A673 (cell line): Measurements from ENCODE around the gene BCAS4. TPM values are rescaled to one million over a fixed set of nuclear protein-coding genes. Genes with fewer than 3 reads are reported as not detected.

Experiments used
- BruUV-seq: library from RNA; stranded (reverse); fragments of 400-500 nt; replicated peaks from 2 replicates; lab custom pipeline; 2021; lab: Mats Ljungman, UMichigan
- CTCF ChIA-PET: fragments of 300-600 bp; sonication (Branson Sonifier 250); formaldehyde crosslinking; loops from one replicate; lab custom pipeline; 2022; ENCODE audit warnings: antibody characterized with exemption; lab: Charles Lee
- POLR2A ChIA-PET: fragments of 300-600 bp; sonication (Branson Sonifier 250); formaldehyde crosslinking; loops from one replicate; lab custom pipeline; 2022; ENCODE audit warnings: antibody characterized with exemption; ENCODE audit not compliant: low non-redundant PET; lab: Charles Lee
- DNase-seq: peaks from one replicate; pipeline ENCODE4 v3.0.0-alpha.2; 2015; ENCODE audit warnings: low spot score
- H3K27ac ChIP-seq: fragments of 200-600 bp; sonication (generic); 2 replicates; pipeline ENCODE4 v1.5.1; 2016; ENCODE audit warnings: mixed run types, low read depth, mild to moderate bottlenecking, mixed read lengths, antibody characterized with exemption, low read length; ENCODE audit not compliant: poor library complexity, severe bottlenecking
- H3K27me3 ChIP-seq: fragments of 200-600 bp; sonication (generic); replicated peaks from 2 replicates; pipeline ENCODE4 v1.6.1; 2017; ENCODE audit warnings: mixed run types, low read depth, mild to moderate bottlenecking, mixed read lengths, antibody characterized with exemption, low read length; ENCODE audit not compliant: insufficient read depth, poor library complexity
- H3K36me3 ChIP-seq: fragments of 200-600 bp; sonication (generic); 2 replicates; pipeline ENCODE4 v1.6.1; 2016; ENCODE audit warnings: mixed run types, mild to moderate bottlenecking, mixed read lengths, antibody characterized with exemption, low read length; ENCODE audit not compliant: insufficient read depth, poor library complexity, severe bottlenecking
- H3K4me1 ChIP-seq: fragments of 200-600 bp; sonication (generic); 2 replicates; pipeline ENCODE4 v1.6.1; 2017; ENCODE audit warnings: mixed run types, mild to moderate bottlenecking, mixed read lengths, antibody characterized with exemption, low read length; ENCODE audit not compliant: insufficient read depth, poor library complexity, severe bottlenecking
- H3K4me3 ChIP-seq: fragments of 200-600 bp; sonication (generic); 2 replicates; pipeline ENCODE4 v1.5.1; 2016; ENCODE audit warnings: low read depth, mixed run types, mild to moderate bottlenecking, mixed read lengths, low read length; ENCODE audit not compliant: poor library complexity, severe bottlenecking
- H3K9me3 ChIP-seq: fragments of 200-600 bp; sonication (generic); 2 replicates; pipeline ENCODE4 v1.6.1; 2016; ENCODE audit warnings: mixed run types, low read depth, mild to moderate bottlenecking, mixed read lengths, antibody characterized with exemption, low read length; ENCODE audit not compliant: poor library complexity, severe bottlenecking
- CTCF ChIP-seq: fragments of 300-800, 200-600 bp; sonication (generic); conservative IDR thresholded peaks from 2 replicates; pipeline ENCODE4 v1.5.1; 2017; ENCODE audit warnings: low read depth, mild to moderate bottlenecking, antibody characterized with exemption, low read length, moderate library complexity, mixed read lengths
- EZH2 ChIP-seq: fragments of 200-600 bp; sonication (generic); IDR thresholded peaks from 2 replicates; pipeline ENCODE4 v1.6.1; 2017; ENCODE audit warnings: borderline replicate concordance, low read depth, mild to moderate bottlenecking, mixed read lengths, antibody characterized with exemption, low read length; ENCODE audit not compliant: poor library complexity, severe bottlenecking
- intact Hi-C: fragments of 100-400 bp; cut with micrococcal nuclease; formaldehyde crosslinking; loops from one replicate; pipeline ENCODE4 v1.10.0; 2022; ENCODE audit not compliant: unreplicated experiment
- total RNA-seq: library from RNA; stranded (reverse); gene quantifications from 2 replicates; pipeline ENCODE4 v1.2.3, GENCODE V29; 2021

Gene BCAS4
- total RNA-seq, 1 experiment from 2014 or later: 28.4 TPM

- ChIA-PET CTCF (no interaction called here), POLR2A (no interaction called here)
- DNase-seq: no peak
- Histone ChIP-seq H3K9me3 (no peaks in the 10 kb centered on the region), H3K4me3 (no peak overlapping the region), H3K36me3 (peaks cover 31% of the 10 kb centered on the region), H3K4me1 (no peaks in the 10 kb centered on the region), H3K27ac (no peak overlapping the region), H3K27me3 (no peaks in the 10 kb centered on the region)
- intact Hi-C loops: no loop called here
- TF ChIP-seq EZH2 (no peak), CTCF (no peak)
- no TSS peak for BruUV-seq
Observed at GRCh38 chr20:50886184-50886790, 91.4 kb downstream of the BCAS4 start.

GRCh38 chr20:50887576-50887975, 92.7 kb downstream of the BCAS4 start:
- Histone ChIP-seq H3K9me3 (no peaks in the 10 kb centered on the region), H3K27ac (no peak overlapping the region), H3K36me3 (peaks cover 44% of the 10 kb centered on the region), H3K27me3 (no peaks in the 10 kb centered on the region), H3K4me3 (no peak overlapping the region), H3K4me1 (no peaks in the 10 kb centered on the region)
- ChIA-PET POLR2A (no interaction called here), CTCF (no interaction called here)
- BruUV-seq: no TSS peak
- TF ChIP-seq CTCF: no peak
- no peak for TF ChIP-seq EZH2
- intact Hi-C loops: no loop called here
- no peak for DNase-seq

- Histone ChIP-seq H3K4me1 (no peaks in the 10 kb centered on the region), H3K27me3 (no peaks in the 10 kb centered on the region), H3K36me3 (peaks cover 72% of the 10 kb centered on the region), H3K4me3 (no peak overlapping the region), H3K27ac (no peak overlapping the region), H3K9me3 (no peaks in the 10 kb centered on the region)
- CTCF ChIA-PET: no interaction called here
- intact Hi-C loops: no loop called here
- TF ChIP-seq CTCF: no peak
- TF ChIP-seq EZH2: no peak
- no TSS peak for BruUV-seq
- DNase-seq: no peak
- POLR2A ChIA-PET: no interaction called here
Observed at GRCh38 chr20:50891138-50891537, 96.3 kb downstream of the BCAS4 start.
